Measurements from ENCODE around the gene RNF212.

The RNF212 gene

DNA sequence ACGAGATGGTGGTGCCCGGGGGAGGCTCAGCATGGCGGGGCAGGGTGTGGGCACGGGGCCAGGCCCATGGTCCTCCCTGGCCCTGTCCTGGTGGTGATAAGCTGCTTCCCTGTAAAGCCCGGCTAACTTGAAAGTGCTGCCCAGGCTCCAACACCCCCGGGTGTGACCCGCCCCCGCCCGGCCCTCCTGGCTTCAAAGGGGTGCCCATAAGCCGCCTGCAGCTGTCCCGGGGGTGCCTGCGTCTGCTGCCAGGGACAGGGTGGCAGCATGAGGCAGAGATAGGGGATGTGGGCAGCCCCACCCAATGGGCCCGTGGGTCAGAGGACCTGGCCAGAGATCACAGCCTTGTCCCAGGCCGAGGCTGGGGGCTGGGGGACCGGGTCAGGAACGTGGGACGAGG, 83.8 kb downstream of the RNF212 start:
- no peak for DNase-seq (ENCODE audit: extremely low read depth, low read depth)

DNA sequence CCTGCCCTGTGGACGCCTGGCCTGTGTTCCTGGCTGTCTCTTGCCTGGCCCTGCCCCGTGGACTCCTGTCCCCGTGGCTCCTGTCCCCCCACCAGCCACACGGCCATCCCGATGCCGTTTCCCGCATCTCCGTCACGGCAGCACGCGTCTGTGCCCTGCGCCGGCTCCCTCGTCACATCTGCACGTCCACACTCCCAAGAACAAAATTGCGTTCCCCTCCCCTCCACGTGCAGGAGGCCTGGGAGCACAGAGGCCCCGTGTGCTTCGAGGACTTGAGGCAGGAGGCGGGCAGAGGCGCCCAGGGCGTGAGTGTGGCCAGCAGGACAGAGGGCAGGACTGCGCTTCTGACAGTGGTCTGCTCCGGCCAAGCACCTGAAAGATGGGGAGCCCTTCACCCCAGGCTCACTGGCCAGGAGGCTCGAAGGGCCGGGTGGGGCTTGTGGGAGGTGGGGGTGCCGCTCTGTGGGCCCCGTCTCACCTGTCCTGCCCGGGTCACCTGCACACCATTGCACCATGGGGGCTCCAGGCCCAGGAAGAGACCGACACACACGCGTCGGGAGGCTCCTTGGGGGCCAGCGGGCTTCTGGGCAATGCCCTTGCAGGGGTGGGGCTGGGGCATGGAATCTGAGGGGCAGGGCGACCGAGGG, 84.7 kb downstream of the RNF212 start:
- DNase-seq (ENCODE audit: extremely low read depth, low read depth), result no peak
- TF ChIP-seq, protein P1, sequence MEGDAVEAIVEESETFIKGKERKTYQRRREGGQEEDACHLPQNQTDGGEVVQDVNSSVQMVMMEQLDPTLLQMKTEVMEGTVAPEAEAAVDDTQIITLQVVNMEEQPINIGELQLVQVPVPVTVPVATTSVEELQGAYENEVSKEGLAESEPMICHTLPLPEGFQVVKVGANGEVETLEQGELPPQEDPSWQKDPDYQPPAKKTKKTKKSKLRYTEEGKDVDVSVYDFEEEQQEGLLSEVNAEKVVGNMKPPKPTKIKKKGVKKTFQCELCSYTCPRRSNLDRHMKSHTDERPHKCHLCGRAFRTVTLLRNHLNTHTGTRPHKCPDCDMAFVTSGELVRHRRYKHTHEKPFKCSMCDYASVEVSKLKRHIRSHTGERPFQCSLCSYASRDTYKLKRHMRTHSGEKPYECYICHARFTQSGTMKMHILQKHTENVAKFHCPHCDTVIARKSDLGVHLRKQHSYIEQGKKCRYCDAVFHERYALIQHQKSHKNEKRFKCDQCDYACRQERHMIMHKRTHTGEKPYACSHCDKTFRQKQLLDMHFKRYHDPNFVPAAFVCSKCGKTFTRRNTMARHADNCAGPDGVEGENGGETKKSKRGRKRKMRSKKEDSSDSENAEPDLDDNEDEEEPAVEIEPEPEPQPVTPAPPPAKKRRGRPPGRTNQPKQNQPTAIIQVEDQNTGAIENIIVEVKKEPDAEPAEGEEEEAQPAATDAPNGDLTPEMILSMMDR (IDR thresholded peaks at IDR 0.05; ENCODE audit: low read depth, low read length), result no peak

More for the DNA sequence above, 83.8 kb downstream of the RNF212 start:
- TF ChIP-seq, protein P1 (IDR thresholded peaks at IDR 0.05; ENCODE audit: low read depth, low read length), result no peak

DNA sequence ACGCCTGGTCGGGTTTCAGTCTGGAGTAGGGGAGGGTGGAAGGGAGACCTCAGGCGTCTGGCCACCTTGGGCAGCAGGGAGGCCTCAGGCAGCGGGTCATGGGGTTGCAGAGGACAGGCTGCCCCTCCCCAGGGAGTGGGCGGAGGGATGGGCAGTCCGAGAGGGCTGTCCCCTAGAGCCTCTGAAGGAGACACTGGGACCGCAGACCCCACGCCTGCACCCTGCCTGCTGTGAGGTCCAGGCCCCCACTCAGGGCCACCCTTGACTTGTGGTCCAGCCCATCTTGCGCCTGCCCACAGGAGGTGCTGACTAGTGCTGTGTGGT, 85.5 kb downstream of the RNF212 start:
- TF ChIP-seq, protein P1 (IDR thresholded peaks at IDR 0.05; ENCODE audit: low read depth, low read length), result no peak
- DNase-seq (ENCODE audit: extremely low read depth, low read depth), result no peak

DNA sequence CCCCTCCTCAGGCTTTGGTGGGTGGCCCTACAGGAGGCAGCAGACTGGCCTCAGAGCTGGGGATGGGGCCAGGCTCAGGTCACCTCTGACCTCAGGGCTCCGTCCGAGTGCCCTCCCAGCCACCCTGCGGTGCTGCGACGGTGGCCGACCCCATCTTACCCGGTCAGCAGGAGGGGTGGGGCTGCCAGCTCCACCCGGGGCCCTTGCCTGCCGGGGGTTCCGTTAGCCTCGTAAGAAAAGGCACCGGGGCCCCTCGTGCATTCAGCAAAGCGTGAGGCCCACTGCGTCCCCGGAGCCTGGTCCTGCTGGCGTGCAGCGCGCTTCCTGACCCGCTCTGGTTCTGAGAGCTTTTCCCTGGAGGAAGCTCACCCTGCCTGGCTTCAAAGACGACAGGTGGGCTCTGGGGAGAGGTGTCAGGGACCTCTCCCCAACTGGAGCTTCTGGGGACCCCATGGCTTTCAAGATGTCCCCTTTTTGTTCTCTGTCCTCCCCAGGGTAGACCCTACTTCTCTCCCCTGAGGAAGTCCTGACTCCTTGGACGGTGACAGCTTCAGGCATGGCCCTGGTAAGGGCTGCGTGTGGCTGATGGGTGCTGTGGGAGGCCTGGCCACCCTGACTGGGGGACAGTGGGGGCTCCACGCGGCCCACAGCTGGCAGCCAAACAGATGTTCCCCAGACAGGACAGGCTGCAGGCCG, 86.0 kb downstream of the RNF212 start:
- no peak for DNase-seq (ENCODE audit: extremely low read depth, low read depth)

DNA sequence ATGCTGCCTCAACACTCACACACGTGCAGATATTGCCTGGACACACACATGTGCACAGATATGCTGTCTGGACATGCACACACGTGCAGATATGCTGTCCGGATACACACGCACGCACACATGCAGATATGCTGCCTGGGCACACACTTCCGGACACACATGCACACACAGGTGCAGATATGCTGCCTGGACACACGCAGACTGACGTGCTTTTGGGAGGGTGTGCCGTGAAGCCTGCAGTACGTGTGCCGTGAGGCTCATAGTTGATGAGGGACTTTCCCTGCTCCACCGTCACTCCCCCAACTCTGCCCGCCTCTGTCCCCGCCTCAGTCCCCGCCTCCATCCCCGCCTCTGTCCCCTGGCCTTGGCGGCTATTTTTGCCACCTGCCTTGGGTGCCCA, 87.2 kb downstream of the RNF212 start:
- DNase-seq (ENCODE audit: extremely low read depth, low read depth), result no peak
- TF ChIP-seq, protein P1 (IDR thresholded peaks at IDR 0.05; ENCODE audit: low read depth, low read length), result no peak

More for the DNA sequence above, 86.0 kb downstream of the RNF212 start:
- TF ChIP-seq, protein P1 (IDR thresholded peaks at IDR 0.05; ENCODE audit: low read depth, low read length), result no peak

DNA sequence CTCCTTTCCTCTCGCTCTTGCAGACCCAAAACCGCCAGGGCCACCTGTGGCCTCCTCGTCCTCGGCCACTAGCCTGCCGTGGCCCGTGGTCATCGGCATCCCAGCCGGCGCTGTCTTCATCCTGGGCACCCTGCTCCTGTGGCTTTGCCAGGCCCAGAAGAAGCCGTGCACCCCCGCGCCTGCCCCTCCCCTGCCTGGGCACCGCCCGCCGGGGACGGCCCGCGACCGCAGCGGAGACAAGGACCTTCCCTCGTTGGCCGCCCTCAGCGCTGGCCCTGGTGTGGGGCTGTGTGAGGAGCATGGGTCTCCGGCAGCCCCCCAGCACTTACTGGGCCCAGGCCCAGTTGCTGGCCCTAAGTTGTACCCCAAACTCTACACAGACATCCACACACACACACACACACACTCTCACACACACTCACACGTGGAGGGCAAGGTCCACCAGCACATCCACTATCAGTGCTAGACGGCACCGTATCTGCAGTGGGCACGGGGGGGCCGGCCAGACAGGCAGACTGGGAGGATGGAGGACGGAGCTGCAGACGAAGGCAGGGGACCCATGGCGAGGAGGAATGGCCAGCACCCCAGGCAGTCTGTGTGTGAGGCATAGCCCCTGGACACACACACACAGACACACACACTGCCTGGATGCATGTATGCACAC, 88.3 kb downstream of the RNF212 start:
- TF ChIP-seq, protein P1 (IDR thresholded peaks at IDR 0.05; ENCODE audit: low read depth, low read length), result no peak

More for the DNA sequence above, 88.3 kb downstream of the RNF212 start:
- no peak for DNase-seq (ENCODE audit: extremely low read depth, low read depth)

Measured in AG09319 (cell line).